ENCODE data around the gene DOCK3. TPM values are rescaled to one million over a fixed set of nuclear protein-coding genes. Genes with fewer than 3 reads are reported as not detected.

DOCK3 gene
- total RNA-seq, 1 experiment from 2014 or later = 0.15 TPM

- Histone ChIP-seq H3K27me3 (ENCODE audit: low read length) (no peaks in the 10 kb centered on the region), H3K27ac (ENCODE audit: low read length) (peak overlapping the region; percentile 6; the same call in 1 of the 2 replicates), H3F3A (ENCODE audit: low read length, unreplicated experiment) (no peaks in the 10 kb centered on the region), H3K4me3 (ENCODE audit: low read length) (no peak overlapping the region), H3K79me2 (ENCODE audit: low read length) (peaks cover 95% of the 10 kb centered on the region), H3K9me3 (ENCODE audit: low read length) (no peaks in the 10 kb centered on the region), H3K4me1 (ENCODE audit: insufficient read depth, low read length) (peaks cover 82% of the 10 kb centered on the region), H4K20me1 (ENCODE audit: low read length) (no peaks in the 10 kb centered on the region), H3K4me2 (ENCODE audit: low read length) (peak overlapping the region; percentile 23), H3K9me2 (replicated peaks; ENCODE audit: low read length) (no peaks in the 10 kb centered on the region), H2AFZ (ENCODE audit: low read length) (no peak overlapping the region), H3K36me3 (ENCODE audit: low read depth, low read length) (peaks cover 4% of the 10 kb centered on the region), H3K9ac (ENCODE audit: low read length) (no peak overlapping the region)
- no TSS peak for BruUV-seq (replicated peaks)
- intact Hi-C loops (cut with micrococcal nuclease) = no loop called here
- no peak for TF ChIP-seq EZH2phosphoT487 (IDR thresholded peaks at IDR 0.05; ENCODE audit: borderline replicate concordance, low read length)
- no peak for TF ChIP-seq CTCF (conservative IDR thresholded peaks at IDR 0.05; ENCODE audit: low read depth, low read length)
- TF ChIP-seq EZH2 (IDR thresholded peaks at IDR 0.05; ENCODE audit: low read length, unreplicated experiment) = no peak
- CTCF ChIA-PET = interaction anchor here (0.6 kb wide), 1 partner anchor 418 kb away, joined by 4 read pairs; no protein-coding TSS in a partner anchor
- DNase-seq (no peak), ATAC-seq (no peak)
- POLR2A ChIA-PET (ENCODE audit: unreplicated experiment) = no interaction called here
Observed at GRCh38 chr3:50630394-50630793, 44.3 kb upstream of the DOCK3 start.

- Histone ChIP-seq H3F3A (ENCODE audit: low read length, unreplicated experiment) (no peaks in the 10 kb centered on the region), H3K9me3 (ENCODE audit: low read length) (no peaks in the 10 kb centered on the region), H3K4me1 (ENCODE audit: insufficient read depth, low read length) (peaks cover 78% of the 10 kb centered on the region), H3K27me3 (ENCODE audit: low read length) (no peaks in the 10 kb centered on the region), H3K27ac (ENCODE audit: low read length) (peak overlapping the region; percentile 6; the same call in 1 of the 2 replicates), H3K79me2 (ENCODE audit: low read length) (peaks cover 95% of the 10 kb centered on the region), H2AFZ (ENCODE audit: low read length) (no peak overlapping the region), H3K9me2 (replicated peaks; ENCODE audit: low read length) (no peaks in the 10 kb centered on the region), H3K9ac (ENCODE audit: low read length) (no peak overlapping the region), H3K36me3 (ENCODE audit: low read depth, low read length) (peaks cover 4% of the 10 kb centered on the region), H4K20me1 (ENCODE audit: low read length) (no peaks in the 10 kb centered on the region), H3K4me3 (ENCODE audit: low read length) (no peak overlapping the region), H3K4me2 (ENCODE audit: low read length) (peak overlapping the region; percentile 23)
- DNase-seq = peak; percentile 55
- intact Hi-C loops (cut with micrococcal nuclease) = no loop called here
- ATAC-seq = no peak
- TF ChIP-seq CTCF (conservative IDR thresholded peaks at IDR 0.05; ENCODE audit: low read depth, low read length) (peak; percentile 22; the same call in 1 of the 2 replicates), EZH2 (IDR thresholded peaks at IDR 0.05; ENCODE audit: low read length, unreplicated experiment) (no peak), EZH2phosphoT487 (IDR thresholded peaks at IDR 0.05; ENCODE audit: borderline replicate concordance, low read length) (no peak)
- ChIA-PET POLR2A (ENCODE audit: unreplicated experiment) (no interaction called here), CTCF (no interaction called here)
- BruUV-seq (replicated peaks) = no TSS peak
Observed at GRCh38 chr3:50630877-50631276, 43.9 kb upstream of the DOCK3 start.

GRCh38 chr3:50632450-50632849 is 42.3 kb upstream of the DOCK3 start:
- ATAC-seq (peak; percentile 21), DNase-seq (peak; percentile 50)
- H3K4me1 ChIP-seq (ENCODE audit: insufficient read depth, low read length) = peaks cover 73% of the 10 kb centered on the region
- ChIA-PET CTCF (interaction anchor here (0.9 kb wide), 2 partner anchors 20 to 41 kb away, joined by 3 read pairs; no protein-coding TSS in a partner anchor), POLR2A (ENCODE audit: unreplicated experiment) (interaction anchor here (0.6 kb wide), 1 partner anchor 267 kb away, joined by 4 read pairs; no protein-coding TSS in a partner anchor)
- H3F3A ChIP-seq (ENCODE audit: low read length, unreplicated experiment) = no peaks in the 10 kb centered on the region
- H3K4me3 ChIP-seq (ENCODE audit: low read length) = no peak overlapping the region
- no peak overlapping the region for H3K9ac ChIP-seq (ENCODE audit: low read length)
- peak overlapping the region; percentile 9; the same call in 1 of the 2 replicates for H3K4me2 ChIP-seq (ENCODE audit: low read length)
- no peak overlapping the region for H2AFZ ChIP-seq (ENCODE audit: low read length)
- intact Hi-C loops (cut with micrococcal nuclease) = no loop called here
- no peaks in the 10 kb centered on the region for H3K9me2 ChIP-seq (replicated peaks; ENCODE audit: low read length)
- BruUV-seq (replicated peaks) = no TSS peak
- H3K9me3 ChIP-seq (ENCODE audit: low read length) = no peaks in the 10 kb centered on the region
- peaks cover 4% of the 10 kb centered on the region for H3K36me3 ChIP-seq (ENCODE audit: low read depth, low read length)
- H3K27me3 ChIP-seq (ENCODE audit: low read length) = no peaks in the 10 kb centered on the region
- H4K20me1 ChIP-seq (ENCODE audit: low read length) = no peaks in the 10 kb centered on the region
- peaks cover 98% of the 10 kb centered on the region for H3K79me2 ChIP-seq (ENCODE audit: low read length)
- TF ChIP-seq CTCF (conservative IDR thresholded peaks at IDR 0.05; ENCODE audit: low read depth, low read length) (no peak), EZH2phosphoT487 (IDR thresholded peaks at IDR 0.05; ENCODE audit: borderline replicate concordance, low read length) (no peak), EZH2 (IDR thresholded peaks at IDR 0.05; ENCODE audit: low read length, unreplicated experiment) (no peak)
- no peak overlapping the region for H3K27ac ChIP-seq (ENCODE audit: low read length)

All from PC-3 (cell line).